Measurements from ENCODE around the gene ALDH1B1.
"Not testable (repeated sequence)": the region's sequence is repeated elsewhere in the genome, so short reads cannot be mapped to it uniquely, and the experiment has no call there.

- not testable (repeated sequence) for TF ChIP-seq CTCF (IDR thresholded peaks at IDR 0.05; ENCODE audit: low read depth, low read length); POLR2A (IDR thresholded peaks at IDR 0.05; ENCODE audit: extremely low read depth, insufficient read length); MYC (IDR thresholded peaks at IDR 0.05; ENCODE audit: low read depth, low read length)
Observed at GRCh38 chr9:38377336-38378083, 15.0 kb upstream of the ALDH1B1 start.
